Endothelial cell of umbilical vein (primary cell): ENCODE data around the gene ADGRG3.

Source experiments
- EZH2 ChIP-seq: IDR thresholded peaks from 2 replicates; pipeline ENCODE4 v1.6.1; 2012; ENCODE audit warnings: borderline replicate concordance, low read depth, mild to moderate bottlenecking, moderate library complexity, low read length, inconsistent platforms; ENCODE audit not compliant: severe bottlenecking
- POLR2A ChIP-seq: IDR thresholded peaks from 2 replicates; pipeline ENCODE4 v1.6.1; 2012; ENCODE audit warnings: low read depth, mild to moderate bottlenecking, control low read depth, low read length
- TF ChIP-seq, protein P1 (sequence below), 2 donors: IDR thresholded peaks; 1 replicate in 1 of 2; 2 replicates in 1 of 2; pipeline ENCODE4 v1.5.1; 2011; ENCODE audit warnings: low read length in 2 of 2, mild to moderate bottlenecking in 2 of 2, moderate library complexity in 2 of 2, control low read depth in 1 of 2, inconsistent platforms in 1 of 2, low read depth in 1 of 2; ENCODE audit not compliant: insufficient read depth in 1 of 2; ENCODE audit errors: extremely low read depth in 1 of 2

DNA sequence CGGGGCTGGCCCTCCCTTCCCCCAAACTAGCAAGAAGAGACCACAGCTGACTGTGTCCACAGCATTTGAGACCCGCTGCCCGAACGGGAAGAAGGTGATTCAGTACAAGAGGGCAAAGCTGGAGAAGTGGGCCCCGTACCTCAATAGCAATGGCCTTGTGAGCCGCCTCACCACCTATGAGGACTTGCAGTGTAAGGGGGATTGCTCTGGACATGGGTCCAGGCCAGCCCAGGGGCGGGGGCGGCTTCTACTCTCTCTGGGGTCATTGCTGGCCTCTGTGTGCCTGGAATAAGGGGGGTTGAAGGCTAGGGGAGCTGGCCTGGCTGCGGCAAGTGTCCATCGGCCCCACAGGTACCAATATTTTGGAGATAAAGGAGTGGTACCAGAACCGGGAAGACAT is 54.5 kb downstream of the ADGRG3 start:
- no peak for TF ChIP-seq POLR2A
- TF ChIP-seq, protein P1, sequence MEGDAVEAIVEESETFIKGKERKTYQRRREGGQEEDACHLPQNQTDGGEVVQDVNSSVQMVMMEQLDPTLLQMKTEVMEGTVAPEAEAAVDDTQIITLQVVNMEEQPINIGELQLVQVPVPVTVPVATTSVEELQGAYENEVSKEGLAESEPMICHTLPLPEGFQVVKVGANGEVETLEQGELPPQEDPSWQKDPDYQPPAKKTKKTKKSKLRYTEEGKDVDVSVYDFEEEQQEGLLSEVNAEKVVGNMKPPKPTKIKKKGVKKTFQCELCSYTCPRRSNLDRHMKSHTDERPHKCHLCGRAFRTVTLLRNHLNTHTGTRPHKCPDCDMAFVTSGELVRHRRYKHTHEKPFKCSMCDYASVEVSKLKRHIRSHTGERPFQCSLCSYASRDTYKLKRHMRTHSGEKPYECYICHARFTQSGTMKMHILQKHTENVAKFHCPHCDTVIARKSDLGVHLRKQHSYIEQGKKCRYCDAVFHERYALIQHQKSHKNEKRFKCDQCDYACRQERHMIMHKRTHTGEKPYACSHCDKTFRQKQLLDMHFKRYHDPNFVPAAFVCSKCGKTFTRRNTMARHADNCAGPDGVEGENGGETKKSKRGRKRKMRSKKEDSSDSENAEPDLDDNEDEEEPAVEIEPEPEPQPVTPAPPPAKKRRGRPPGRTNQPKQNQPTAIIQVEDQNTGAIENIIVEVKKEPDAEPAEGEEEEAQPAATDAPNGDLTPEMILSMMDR (IDR thresholded peaks at IDR 0.05; ENCODE audit: extremely low read depth in 1 of 2, insufficient read depth in 1 of 2, low read depth in 1 of 2, low read length in 2 of 2) = no peak
- TF ChIP-seq EZH2 = no peak
